Measurements from ENCODE around the gene FSD2. TPM values are rescaled to one million over a fixed set of nuclear protein-coding genes. Genes with fewer than 3 reads are reported as not detected.

Gene FSD2
- total and polyA plus RNA-seq, 9 of the 15 experiments (the other 6 are each of a cell fraction or from before 2014, with no cell fraction given): 0.01 to 0.06 TPM; not detected in 7

GRCh38 chr15:82749951-82750830 is 55.7 kb downstream of the FSD2 start (continued):
- no peak for TF ChIP-seq SREBF2 (CRISPR knock-in tag; IDR thresholded peaks at IDR 0.05)
- TF ChIP-seq PHB (CRISPR knock-in tag; IDR thresholded peaks at IDR 0.05): no peak
- no peak for TF ChIP-seq FOS (IDR thresholded peaks at IDR 0.05; ENCODE audit: extremely low read depth, insufficient read length)
- TF ChIP-seq CEBPB (tag; IDR thresholded peaks at IDR 0.05): no peak

DNA sequence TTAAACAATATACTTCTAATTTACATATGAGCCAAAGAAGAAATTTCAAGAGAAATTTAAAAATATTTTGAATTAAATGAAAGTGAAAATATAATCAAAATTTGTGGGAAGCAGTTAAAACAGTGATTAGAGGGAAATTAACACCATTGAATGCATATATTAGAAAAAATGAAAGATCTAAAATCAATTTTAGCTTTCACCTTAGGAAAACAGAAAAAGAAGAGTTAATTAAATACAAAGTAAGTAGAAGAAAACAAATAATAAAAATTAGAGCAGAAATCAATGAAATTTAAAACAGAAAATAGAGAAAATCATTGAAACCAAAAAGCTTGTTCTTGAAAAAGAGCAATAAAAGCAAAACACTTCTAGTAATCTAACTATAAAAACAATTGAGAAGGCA is 57.6 kb downstream of the FSD2 start:
- Histone ChIP-seq H3K36me3 (ENCODE audit: control insufficient read depth, insufficient read depth, low read length) (peaks cover 27% of the 10 kb centered on the region), H2AFZ (ENCODE audit: low read depth, low read length) (no peak overlapping the region), H3K27ac (ENCODE audit: extremely low read depth, low read depth, low read length) (no peak overlapping the region), H3K79me2 (ENCODE audit: control insufficient read depth, insufficient read depth, low read length) (peaks cover 45% of the 10 kb centered on the region), H3K4me2 (ENCODE audit: insufficient read depth, low read length) (no peak overlapping the region), H3K27me3 (ENCODE audit: control insufficient read depth in 2 of 2, insufficient read depth in 2 of 2, low read length in 2 of 2) (no peaks in the 10 kb centered on the region), H3K4me3 (no peak overlapping the region), H3K9ac (ENCODE audit: insufficient read depth in 1 of 2, low read depth in 2 of 2, low read length in 2 of 2) (no peak overlapping the region), H3K9me3 (replicated peaks; ENCODE audit: control insufficient read depth, insufficient read depth, low read depth, low read length) (no peaks in the 10 kb centered on the region), H4K20me1 (replicated peaks; ENCODE audit: control insufficient read depth, insufficient read depth, low read length) (peaks cover 3% of the 10 kb centered on the region; the same call in 1 of the 2 replicates), H3K9me1 (ENCODE audit: control insufficient read depth, insufficient read depth, low read length) (no peaks in the 10 kb centered on the region), H3K4me1 (replicated peaks in 1 of 2; ENCODE audit: control insufficient read depth in 2 of 2, insufficient read depth in 2 of 2, low read length in 2 of 2) (peaks cover 9 to 10% of the 10 kb centered on the region in 2 experiments; a peak in 4 of 5 replicates)
- TF ChIP-seq HLTF (IDR thresholded peaks at IDR 0.05) (0 out of 2 replicates have a peak, but pooled peaks have one; percentile 27), HDAC6 (IDR thresholded peaks at IDR 0.05; ENCODE audit: low read depth, low read length) (no peak)
- in situ Hi-C loops (cut with MboI): no loop called here
- FAIRE-seq (no peak), DNase-seq (ENCODE audit: extremely low read depth in 1 of 4, low spot score in 3 of 4) (no peak), ATAC-seq (no peak)
- no TSS peak for BruUV-seq (replicated peaks)
- intact Hi-C loops (cut with micrococcal nuclease): no loop called here
- CTCF ChIA-PET (ENCODE audit: low intra/inter-chr PET ratio): no interaction called here
- POLR2A ChIA-PET: no interaction called here
